SJSA1 (cell line): Measurements from ENCODE around the gene SEC24D. TPM values are rescaled to one million over a fixed set of nuclear protein-coding genes. Genes with fewer than 3 reads are reported as not detected.

Experiments used
- DNase-seq, 2 experiments: peaks; one replicate each; pipeline ENCODE4 v3.0.0-alpha.2; 2015 to 2020; ENCODE audit warnings: low spot score in 2 of 2, low read depth in 1 of 2
- H3K27ac ChIP-seq: fragments of 250-450 bp; sonication (Bioruptor Pico); 2 replicates; pipeline ENCODE4 v1.5.1; 2020; ENCODE audit warnings: mild to moderate bottlenecking, moderate library complexity
- H3K27me3 ChIP-seq: fragments of 250-450 bp; sonication (Bioruptor Pico); replicated peaks from 2 replicates; pipeline ENCODE4 v1.5.1; 2020; ENCODE audit warnings: mild to moderate bottlenecking, moderate library complexity
- H3K36me3 ChIP-seq: fragments of 250-450 bp; sonication (Bioruptor Pico); 2 replicates; pipeline ENCODE4 v1.5.1; 2020; ENCODE audit warnings: mild to moderate bottlenecking
- H3K4me1 ChIP-seq: fragments of 250-450 bp; sonication (Bioruptor Pico); replicated peaks from 2 replicates; pipeline ENCODE4 v1.6.1; 2021; ENCODE audit warnings: mild to moderate bottlenecking
- H3K4me3 ChIP-seq: fragments of 250-450 bp; sonication (Bioruptor Pico); 2 replicates; pipeline ENCODE4 v1.5.1; 2020; ENCODE audit warnings: mild to moderate bottlenecking
- H3K9me3 ChIP-seq: fragments of 250-450 bp; sonication (Bioruptor Pico); replicated peaks from 2 replicates; pipeline ENCODE4 v1.5.1; 2020; ENCODE audit warnings: mild to moderate bottlenecking
- total RNA-seq: library from RNA; depleted of rRNA; stranded (reverse); fragments of >200 nt; shearing (Covaris generic); gene quantifications from 2 replicates; pipeline ENCODE4 v1.2.3, GENCODE V29; 2014

SEC24D gene
- total RNA-seq, 1 experiment from 2014 or later = 79.9 TPM

- H3K36me3 ChIP-seq = peaks cover 41% of the 10 kb centered on the region
- peak overlapping the region; percentile 98 for H3K4me3 ChIP-seq
- no peaks in the 10 kb centered on the region for H3K9me3 ChIP-seq
- peak overlapping the region; percentile 85 for H3K27ac ChIP-seq
- H3K27me3 ChIP-seq = no peaks in the 10 kb centered on the region
- peak; percentile 75 for DNase-seq
- H3K4me1 ChIP-seq = peaks cover 15% of the 10 kb centered on the region
Observed at GRCh38 chr4:118834960-118835569, 861 bp downstream of the SEC24D start.

DNA sequence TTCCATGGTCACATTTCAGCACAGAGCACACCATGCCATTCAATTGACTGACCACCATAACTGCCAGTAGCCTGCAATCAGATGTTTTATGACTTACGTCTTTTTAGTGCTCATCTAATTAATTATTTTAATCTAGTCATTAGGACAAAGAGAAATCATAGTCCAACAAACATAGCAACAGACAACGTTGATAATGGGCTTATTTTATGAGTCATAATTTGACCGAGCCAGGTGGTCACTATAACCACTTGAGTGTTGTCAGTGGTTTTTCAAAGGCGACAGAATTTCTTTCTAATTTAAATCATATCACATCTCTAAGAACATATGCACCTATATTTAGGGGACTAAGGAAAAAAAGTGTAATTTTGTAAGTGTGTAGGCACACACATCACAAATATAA, 1.9 kb downstream of the SEC24D start:
- Histone ChIP-seq H3K4me3 (no peak overlapping the region; the same call in 1 of the 2 replicates), H3K36me3 (peaks cover 51% of the 10 kb centered on the region), H3K27ac (peak overlapping the region; percentile 85; the same call in 1 of the 2 replicates), H3K27me3 (no peaks in the 10 kb centered on the region), H3K4me1 (peaks cover 15% of the 10 kb centered on the region), H3K9me3 (no peaks in the 10 kb centered on the region)
- DNase-seq = no peak

GRCh38 chr4:118833192-118833820, 2.6 kb downstream of the SEC24D start:
- no peaks in the 10 kb centered on the region for H3K9me3 ChIP-seq
- H3K27ac ChIP-seq = no peak overlapping the region
- H3K4me3 ChIP-seq = no peak overlapping the region
- H3K4me1 ChIP-seq = peaks cover 15% of the 10 kb centered on the region
- peaks cover 58% of the 10 kb centered on the region for H3K36me3 ChIP-seq
- no peak for DNase-seq
- H3K27me3 ChIP-seq = no peaks in the 10 kb centered on the region

- Histone ChIP-seq H3K27me3 (no peaks in the 10 kb centered on the region), H3K4me1 (peaks cover 4% of the 10 kb centered on the region), H3K27ac (no peak overlapping the region), H3K36me3 (peaks cover 91% of the 10 kb centered on the region), H3K9me3 (no peaks in the 10 kb centered on the region), H3K4me3 (no peak overlapping the region)
- DNase-seq = no peak
Observed at GRCh38 chr4:118829107-118829506, 6.8 kb downstream of the SEC24D start.

GRCh38 chr4:118826723-118827444, 9.0 kb downstream of the SEC24D start:
- no peak overlapping the region for H3K27ac ChIP-seq
- no peak overlapping the region for H3K4me3 ChIP-seq
- H3K36me3 ChIP-seq = peaks cover 91% of the 10 kb centered on the region
- no peaks in the 10 kb centered on the region for H3K9me3 ChIP-seq
- DNase-seq = no peak
- H3K4me1 ChIP-seq = no peaks in the 10 kb centered on the region
- no peaks in the 10 kb centered on the region for H3K27me3 ChIP-seq

- Histone ChIP-seq H3K36me3 (peaks cover 86% of the 10 kb centered on the region), H3K4me1 (no peaks in the 10 kb centered on the region), H3K27me3 (no peaks in the 10 kb centered on the region), H3K9me3 (no peaks in the 10 kb centered on the region), H3K27ac (no peak overlapping the region), H3K4me3 (no peak overlapping the region)
- DNase-seq = no peak
Observed at GRCh38 chr4:118825799-118826198, 10.1 kb downstream of the SEC24D start.

- H3K36me3 ChIP-seq = peaks cover 74% of the 10 kb centered on the region
- H3K27ac ChIP-seq = no peak overlapping the region
Observed at GRCh38 chr4:118824141-118824540, 11.8 kb downstream of the SEC24D start.

DNA sequence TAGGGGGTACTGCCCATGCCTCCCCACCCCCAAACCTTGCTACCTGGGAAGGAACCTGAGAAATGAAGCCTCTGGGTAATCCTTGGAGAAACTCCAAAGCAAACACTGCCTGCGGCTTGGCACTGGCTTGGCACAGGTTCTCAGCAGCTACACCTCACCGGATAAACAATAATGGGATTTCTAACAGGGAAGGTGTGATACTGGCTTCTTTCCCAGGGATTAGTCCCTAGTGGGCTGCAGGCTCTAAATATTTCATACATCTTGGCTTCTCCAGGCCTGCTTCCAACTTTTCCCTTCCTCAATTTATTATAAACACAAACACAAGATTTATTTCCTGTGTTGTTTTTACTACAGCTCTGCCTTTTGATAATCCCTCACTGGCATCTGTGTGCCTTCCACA, 12.5 kb downstream of the SEC24D start:
- H3K27me3 ChIP-seq = no peaks in the 10 kb centered on the region
- H3K4me1 ChIP-seq = no peaks in the 10 kb centered on the region
- no peaks in the 10 kb centered on the region for H3K9me3 ChIP-seq
- H3K27ac ChIP-seq = no peak overlapping the region
- H3K36me3 ChIP-seq = peaks cover 74% of the 10 kb centered on the region
- no peak for DNase-seq
- H3K4me3 ChIP-seq = no peak overlapping the region

More at GRCh38 chr4:118824141-118824540, 11.8 kb downstream of the SEC24D start:
- Histone ChIP-seq H3K4me3 (no peak overlapping the region), H3K27me3 (no peaks in the 10 kb centered on the region), H3K9me3 (no peaks in the 10 kb centered on the region), H3K4me1 (no peaks in the 10 kb centered on the region)
- DNase-seq = no peak

GRCh38 chr4:118821590-118822293, 14.2 kb downstream of the SEC24D start:
- no peaks in the 10 kb centered on the region for H3K9me3 ChIP-seq
- no peaks in the 10 kb centered on the region for H3K27me3 ChIP-seq
- no peak overlapping the region for H3K27ac ChIP-seq
- DNase-seq = no peak
- H3K36me3 ChIP-seq = peaks cover 76% of the 10 kb centered on the region
- H3K4me3 ChIP-seq = no peak overlapping the region
- peaks cover 6% of the 10 kb centered on the region for H3K4me1 ChIP-seq

GRCh38 chr4:118817178-118817930, 18.6 kb downstream of the SEC24D start:
- H3K27ac ChIP-seq = no peak overlapping the region
- no peak overlapping the region for H3K4me3 ChIP-seq
- no peaks in the 10 kb centered on the region for H3K27me3 ChIP-seq
- H3K9me3 ChIP-seq = no peaks in the 10 kb centered on the region
- peaks cover 10% of the 10 kb centered on the region for H3K4me1 ChIP-seq
- DNase-seq = no peak
- H3K36me3 ChIP-seq = peaks cover 78% of the 10 kb centered on the region

- Histone ChIP-seq H3K9me3 (no peaks in the 10 kb centered on the region), H3K4me3 (no peak overlapping the region), H3K4me1 (peaks cover 10% of the 10 kb centered on the region), H3K27ac (no peak overlapping the region), H3K27me3 (no peaks in the 10 kb centered on the region), H3K36me3 (peaks cover 78% of the 10 kb centered on the region)
- DNase-seq = no peak
Observed at GRCh38 chr4:118816538-118817177, 19.3 kb downstream of the SEC24D start.

DNA sequence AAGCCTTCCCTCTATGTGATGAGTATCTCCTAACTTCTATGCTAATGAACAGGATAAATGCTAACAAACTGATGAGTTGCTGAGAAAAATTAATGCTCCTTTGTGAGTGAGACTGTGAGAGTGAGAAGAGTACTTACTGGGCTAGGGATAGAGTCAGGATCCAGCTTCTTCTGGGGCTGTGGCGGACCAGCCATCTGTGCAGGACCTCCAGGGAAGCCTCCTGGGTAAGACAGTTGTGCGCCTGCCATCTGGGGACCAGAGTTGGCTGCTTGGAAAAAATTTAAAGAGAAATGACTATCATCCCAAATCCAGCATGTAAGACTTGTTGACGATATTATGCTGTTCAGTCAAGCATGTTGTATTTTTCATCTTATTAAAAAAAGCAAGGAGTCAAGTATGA, 21.0 kb downstream of the SEC24D start:
- no peak overlapping the region for H3K27ac ChIP-seq
- DNase-seq = no peak
- H3K9me3 ChIP-seq = no peaks in the 10 kb centered on the region

GRCh38 chr4:118814058-118814457, 21.9 kb downstream of the SEC24D start:
- DNase-seq = no peak
- Histone ChIP-seq H3K27ac (no peak overlapping the region), H3K4me3 (no peak overlapping the region), H3K4me1 (peaks cover 10% of the 10 kb centered on the region), H3K27me3 (no peaks in the 10 kb centered on the region), H3K9me3 (no peaks in the 10 kb centered on the region), H3K36me3 (peaks cover 100% of the 10 kb centered on the region)

More for the DNA sequence above, 21.0 kb downstream of the SEC24D start:
- Histone ChIP-seq H3K36me3 (peaks cover 92% of the 10 kb centered on the region), H3K4me3 (no peak overlapping the region), H3K27me3 (no peaks in the 10 kb centered on the region), H3K4me1 (peaks cover 10% of the 10 kb centered on the region)
